MM.1S (cell line): Measurements from ENCODE around the gene TARS1.

Experiments
- DNase-seq: peaks from one replicate; pipeline ENCODE4 v3.0.0-alpha.2; 2015
- H2AFZ ChIP-seq: fragments of 300-600 bp; sonication (generic); 2 replicates; pipeline ENCODE4 v1.6.0; 2016; ENCODE audit warnings: antibody characterized with exemption, low read length
- H3F3A ChIP-seq: fragments of 300-600 bp; sonication (generic); 2 replicates; pipeline ENCODE4 v1.6.1; 2016; ENCODE audit warnings: mild to moderate bottlenecking, antibody characterized with exemption, low read length, moderate library complexity, mixed read lengths; ENCODE audit not compliant: insufficient read depth
- H3K27ac ChIP-seq: fragments of 300-600 bp; sonication (generic); 2 replicates; pipeline ENCODE4 v1.5.1; 2016; ENCODE audit warnings: mild to moderate bottlenecking, low read length
- H3K27me3 ChIP-seq: fragments of 300-600 bp; sonication (generic); replicated peaks from 2 replicates; pipeline ENCODE4 v1.6.0; 2016; ENCODE audit warnings: low read length; ENCODE audit not compliant: insufficient read depth
- H3K36me3 ChIP-seq: fragments of 300-600 bp; sonication (generic); replicated peaks from 2 replicates; pipeline ENCODE4 v1.6.1; 2016; ENCODE audit warnings: mild to moderate bottlenecking, low read length, mixed read lengths; ENCODE audit not compliant: insufficient read depth
- H3K4me1 ChIP-seq: fragments of 300-600 bp; sonication (generic); 2 replicates; pipeline ENCODE4 v1.6.1; 2016; ENCODE audit warnings: low read length, mixed read lengths
- H3K4me2 ChIP-seq: fragments of 300-600 bp; sonication (generic); 2 replicates; pipeline ENCODE4 v1.6.0; 2016; ENCODE audit warnings: low read depth, low read length
- H3K4me3 ChIP-seq: fragments of 300-600 bp; sonication (generic); 2 replicates; pipeline ENCODE4 v1.5.1; 2016; ENCODE audit warnings: low read length, mixed read lengths
- H3K79me2 ChIP-seq: fragments of 300-600 bp; sonication (generic); 2 replicates; pipeline ENCODE4 v1.6.1; 2016; ENCODE audit warnings: mixed run types, low read length, mixed read lengths
- H3K9ac ChIP-seq: fragments of 300-600 bp; sonication (generic); 2 replicates; pipeline ENCODE4 v1.6.1; 2016; ENCODE audit warnings: low read length, mixed read lengths
- H3K9me2 ChIP-seq: fragments of 300-600 bp; sonication (generic); replicated peaks from 2 replicates; pipeline ENCODE4 v1.6.1; 2016; ENCODE audit warnings: mild to moderate bottlenecking, low read length, mixed read lengths; ENCODE audit not compliant: insufficient read depth
- H3K9me3 ChIP-seq: fragments of 300-600 bp; sonication (generic); replicated peaks from 2 replicates; pipeline ENCODE4 v1.6.1; 2016; ENCODE audit warnings: mild to moderate bottlenecking, low read length, mixed read lengths; ENCODE audit not compliant: insufficient read depth
- H4K20me1 ChIP-seq: fragments of 300-600 bp; sonication (generic); 2 replicates; pipeline ENCODE4 v1.6.1; 2016; ENCODE audit warnings: mild to moderate bottlenecking, low read length, moderate library complexity, mixed read lengths; ENCODE audit not compliant: insufficient read depth
- EZH2 ChIP-seq: fragments of 300-600 bp; sonication (generic); optimal IDR thresholded peaks from 2 replicates; pipeline ENCODE3; 2017; ENCODE audit warnings: low read depth, mild to moderate bottlenecking, antibody characterized with exemption, low read length, mixed read lengths
- EZH2phosphoT487 ChIP-seq: fragments of 300-600 bp; sonication (generic); IDR thresholded peaks from 2 replicates; pipeline ENCODE4 v1.6.1; 2018; ENCODE audit warnings: antibody characterized with exemption, low read length
- TF ChIP-seq, protein P1 (sequence below): fragments of 300-600 bp; sonication (generic); IDR thresholded peaks from 2 replicates; pipeline ENCODE4 v1.5.1; 2016; ENCODE audit warnings: antibody characterized with exemption, low read length, mixed read lengths

TARS1 gene

DNA sequence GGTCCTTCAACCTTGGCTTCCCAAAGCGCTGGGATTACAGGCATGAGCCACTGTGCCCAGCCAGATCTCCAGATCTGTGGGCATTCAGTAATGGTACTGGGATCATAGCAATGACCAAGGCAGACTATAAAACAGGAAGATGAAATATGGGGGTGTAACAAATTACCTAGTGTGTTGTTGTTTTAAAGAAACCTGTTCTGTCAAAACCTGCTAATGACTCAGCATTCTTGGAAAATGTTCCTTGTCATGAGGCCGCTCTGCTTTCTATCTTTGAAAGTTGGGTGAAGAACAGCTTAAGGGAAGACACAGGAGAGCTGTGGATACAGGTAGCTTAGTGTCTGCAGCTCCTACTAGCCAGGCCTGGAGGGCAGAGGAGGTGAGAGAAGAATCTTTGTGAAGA, 19.4 kb downstream of the TARS1 start:
- H3K4me1 ChIP-seq, result no peaks in the 10 kb centered on the region
- TF ChIP-seq, protein P1, sequence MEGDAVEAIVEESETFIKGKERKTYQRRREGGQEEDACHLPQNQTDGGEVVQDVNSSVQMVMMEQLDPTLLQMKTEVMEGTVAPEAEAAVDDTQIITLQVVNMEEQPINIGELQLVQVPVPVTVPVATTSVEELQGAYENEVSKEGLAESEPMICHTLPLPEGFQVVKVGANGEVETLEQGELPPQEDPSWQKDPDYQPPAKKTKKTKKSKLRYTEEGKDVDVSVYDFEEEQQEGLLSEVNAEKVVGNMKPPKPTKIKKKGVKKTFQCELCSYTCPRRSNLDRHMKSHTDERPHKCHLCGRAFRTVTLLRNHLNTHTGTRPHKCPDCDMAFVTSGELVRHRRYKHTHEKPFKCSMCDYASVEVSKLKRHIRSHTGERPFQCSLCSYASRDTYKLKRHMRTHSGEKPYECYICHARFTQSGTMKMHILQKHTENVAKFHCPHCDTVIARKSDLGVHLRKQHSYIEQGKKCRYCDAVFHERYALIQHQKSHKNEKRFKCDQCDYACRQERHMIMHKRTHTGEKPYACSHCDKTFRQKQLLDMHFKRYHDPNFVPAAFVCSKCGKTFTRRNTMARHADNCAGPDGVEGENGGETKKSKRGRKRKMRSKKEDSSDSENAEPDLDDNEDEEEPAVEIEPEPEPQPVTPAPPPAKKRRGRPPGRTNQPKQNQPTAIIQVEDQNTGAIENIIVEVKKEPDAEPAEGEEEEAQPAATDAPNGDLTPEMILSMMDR, result no peak
- no peak for TF ChIP-seq EZH2phosphoT487
- TF ChIP-seq EZH2, result no peak
- H3K79me2 ChIP-seq, result no peaks in the 10 kb centered on the region; the same call in 1 of the 2 replicates
- no peak overlapping the region for H3K4me3 ChIP-seq
- H4K20me1 ChIP-seq, result no peaks in the 10 kb centered on the region
- H3K9me2 ChIP-seq, result no peaks in the 10 kb centered on the region
- H2AFZ ChIP-seq, result no peak overlapping the region
- H3K36me3 ChIP-seq, result peaks cover 37% of the 10 kb centered on the region
- H3K27ac ChIP-seq, result no peak overlapping the region
- no peak overlapping the region for H3K9ac ChIP-seq
- H3F3A ChIP-seq, result no peaks in the 10 kb centered on the region
- no peak for DNase-seq
- H3K9me3 ChIP-seq, result no peaks in the 10 kb centered on the region
- no peaks in the 10 kb centered on the region for H3K27me3 ChIP-seq
- no peak overlapping the region for H3K4me2 ChIP-seq

DNA sequence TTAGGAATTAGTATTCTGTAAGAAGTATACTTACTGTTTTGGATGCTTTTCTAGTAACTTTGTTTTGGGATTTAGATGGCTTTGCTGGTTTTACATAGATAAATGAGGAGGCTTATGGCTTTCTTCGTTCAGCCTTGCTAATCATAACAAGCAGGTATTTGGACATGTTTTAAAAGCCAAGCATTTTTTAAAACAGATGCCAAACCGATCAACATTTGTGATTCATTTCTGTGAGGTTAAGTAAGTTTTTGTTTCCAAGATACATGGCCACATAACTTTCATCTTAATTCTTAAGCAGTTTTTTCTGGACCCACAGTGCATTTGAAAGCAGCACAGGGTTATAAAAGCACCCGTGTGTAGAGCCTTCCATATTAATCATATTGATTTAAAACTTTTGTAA, 21.7 kb downstream of the TARS1 start:
- H3K79me2 ChIP-seq, result no peaks in the 10 kb centered on the region; the same call in 1 of the 2 replicates
- no peaks in the 10 kb centered on the region for H3F3A ChIP-seq

DNA sequence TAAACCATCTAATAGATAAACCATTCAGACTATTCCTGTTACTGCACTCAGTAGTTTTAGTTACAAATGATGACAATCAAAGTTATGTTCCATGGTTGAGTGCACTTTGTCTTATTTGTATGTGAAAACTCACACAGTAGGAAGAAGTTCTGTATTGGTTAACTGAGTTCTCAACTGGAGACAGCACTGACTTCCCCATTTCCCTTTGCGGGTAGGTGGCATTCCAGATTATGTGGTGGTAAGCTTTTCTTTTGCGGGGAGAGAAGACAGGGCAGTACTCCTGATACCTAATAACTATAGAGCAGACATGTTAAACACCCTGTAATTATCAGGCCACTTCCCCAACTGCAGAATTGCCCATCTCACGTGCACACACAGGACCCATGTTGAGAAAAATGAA, 24.4 kb downstream of the TARS1 start:
- TF ChIP-seq EZH2phosphoT487 (no peak), EZH2 (no peak)
- TF ChIP-seq, protein P1, result no peak
- Histone ChIP-seq H3K9ac (no peak overlapping the region), H3K4me2 (no peak overlapping the region), H4K20me1 (no peaks in the 10 kb centered on the region), H3K79me2 (no peaks in the 10 kb centered on the region), H3K4me3 (no peak overlapping the region), H3K36me3 (peaks cover 36% of the 10 kb centered on the region), H2AFZ (no peak overlapping the region), H3K4me1 (no peaks in the 10 kb centered on the region), H3K27me3 (no peaks in the 10 kb centered on the region), H3K9me2 (no peaks in the 10 kb centered on the region), H3K9me3 (no peaks in the 10 kb centered on the region), H3K27ac (no peak overlapping the region), H3F3A (no peaks in the 10 kb centered on the region)
- no peak for DNase-seq

More for the DNA sequence above, 21.7 kb downstream of the TARS1 start:
- Histone ChIP-seq H4K20me1 (no peaks in the 10 kb centered on the region), H3K4me3 (no peak overlapping the region), H3K9me2 (no peaks in the 10 kb centered on the region), H3K4me1 (no peaks in the 10 kb centered on the region), H3K27me3 (no peaks in the 10 kb centered on the region), H3K4me2 (no peak overlapping the region), H3K9me3 (no peaks in the 10 kb centered on the region), H2AFZ (no peak overlapping the region), H3K9ac (no peak overlapping the region), H3K36me3 (peaks cover 38% of the 10 kb centered on the region), H3K27ac (no peak overlapping the region)
- no peak for TF ChIP-seq EZH2
- no peak for DNase-seq

DNA sequence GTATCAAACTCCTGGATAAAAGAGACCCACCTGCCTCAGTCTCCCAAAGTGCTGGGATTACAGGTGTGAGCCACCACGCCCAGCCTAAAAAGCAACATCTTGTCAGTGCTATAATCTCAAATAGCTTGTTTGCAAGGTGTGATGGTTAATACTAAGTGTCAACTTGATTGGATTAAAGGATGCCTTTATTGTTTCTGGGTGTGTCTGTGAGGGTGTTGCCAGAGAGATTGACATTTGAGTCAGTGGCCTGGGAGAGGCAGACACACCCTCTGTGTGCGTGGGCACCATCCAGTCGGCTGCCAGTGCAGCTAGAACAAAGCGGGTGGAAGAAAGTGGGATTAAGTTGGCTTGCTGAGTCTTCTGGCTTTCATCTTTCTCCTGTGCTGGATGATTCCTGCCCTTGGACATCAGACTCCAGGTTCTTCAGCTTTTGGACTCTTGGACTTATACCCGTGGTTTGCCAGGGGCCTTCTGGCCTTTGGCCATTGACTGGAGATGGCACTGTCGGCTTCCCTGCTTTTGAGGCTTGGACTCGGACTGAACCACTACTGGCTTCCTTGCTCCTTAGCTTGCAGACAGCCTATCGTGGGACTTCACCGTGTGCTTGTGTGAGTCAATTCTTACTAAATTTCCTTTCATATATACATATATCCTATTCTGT, 28.1 kb downstream of the TARS1 start:
- Histone ChIP-seq H3K27me3 (no peaks in the 10 kb centered on the region), H3K9me2 (no peaks in the 10 kb centered on the region), H3K9me3 (no peaks in the 10 kb centered on the region), H3K4me2 (no peak overlapping the region), H4K20me1 (no peaks in the 10 kb centered on the region), H3K4me3 (no peak overlapping the region), H3K4me1 (no peaks in the 10 kb centered on the region), H3K79me2 (no peaks in the 10 kb centered on the region), H3F3A (no peaks in the 10 kb centered on the region), H2AFZ (no peak overlapping the region), H3K27ac (no peak overlapping the region), H3K36me3 (peaks cover 21% of the 10 kb centered on the region; the same call in 1 of the 2 replicates), H3K9ac (no peak overlapping the region)
- no peak for DNase-seq
- TF ChIP-seq EZH2phosphoT487 (no peak), EZH2 (no peak)
- TF ChIP-seq, protein P1, result no peak
